GM23248 (cell line): ENCODE measurements around the gene IGFL4. TPM values are rescaled to one million over a fixed set of nuclear protein-coding genes. Genes with fewer than 3 reads are reported as not detected.

Experiments
- DNase-seq: peaks from one replicate; pipeline ENCODE4 v3.0.0-alpha.2; 2015
- H2AFZ ChIP-seq: fragments of 200-600 bp; sonication (generic); 2 replicates; pipeline ENCODE4 v1.6.1; 2016; ENCODE audit warnings: antibody characterized with exemption
- H3F3A ChIP-seq: fragments of 200-600 bp; sonication (generic); 2 replicates; pipeline ENCODE4 v1.6.1; 2016; ENCODE audit warnings: mild to moderate bottlenecking, antibody characterized with exemption, mixed run types; ENCODE audit not compliant: insufficient read depth
- H3K27ac ChIP-seq: fragments of 200-600 bp; sonication (generic); 2 replicates; pipeline ENCODE4 v1.5.1; 2016; ENCODE audit warnings: mild to moderate bottlenecking
- H3K27me3 ChIP-seq: fragments of 200-600 bp; sonication (generic); replicated peaks from 2 replicates; pipeline ENCODE4 v1.6.1; 2016; ENCODE audit warnings: mild to moderate bottlenecking; ENCODE audit not compliant: insufficient read depth
- H3K36me3 ChIP-seq: fragments of 200-600 bp; sonication (generic); 2 replicates; pipeline ENCODE4 v1.6.1; 2016; ENCODE audit warnings: low read depth, mild to moderate bottlenecking
- H3K4me1 ChIP-seq: fragments of 200-600 bp; sonication (generic); 2 replicates; pipeline ENCODE4 v1.6.1; 2016; ENCODE audit warnings: mild to moderate bottlenecking; ENCODE audit not compliant: insufficient read depth
- H3K4me2 ChIP-seq: fragments of 200-600 bp; sonication (generic); one replicate; pipeline ENCODE4 v1.6.1; 2016; ENCODE audit warnings: mild to moderate bottlenecking; ENCODE audit not compliant: unreplicated experiment
- H3K4me3 ChIP-seq: fragments of 200-600 bp; sonication (generic); 2 replicates; pipeline ENCODE4 v1.5.1; 2016; ENCODE audit warnings: mild to moderate bottlenecking
- H3K79me2 ChIP-seq: fragments of 200-600 bp; sonication (generic); 2 replicates; pipeline ENCODE4 v1.6.1; 2016; ENCODE audit warnings: mild to moderate bottlenecking; ENCODE audit not compliant: insufficient read depth
- H3K9ac ChIP-seq: fragments of 200-600 bp; sonication (generic); 2 replicates; pipeline ENCODE4 v1.6.1; 2016; ENCODE audit warnings: mild to moderate bottlenecking
- H3K9me2 ChIP-seq: fragments of 200-600 bp; sonication (generic); 2 replicates; pipeline ENCODE4 v1.6.1; 2016; ENCODE audit warnings: mixed run types, mild to moderate bottlenecking, moderate library complexity; ENCODE audit not compliant: insufficient read depth
- H3K9me3 ChIP-seq: fragments of 200-600 bp; sonication (generic); one replicate; pipeline ENCODE4 v1.6.1; 2017; ENCODE audit warnings: low read depth
- H4K20me1 ChIP-seq: fragments of 200-600 bp; sonication (generic); 2 replicates; pipeline ENCODE4 v1.6.0; 2016; ENCODE audit not compliant: insufficient read depth
- EZH2 ChIP-seq: fragments of 200-600 bp; sonication (generic); IDR thresholded peaks from 2 replicates; pipeline ENCODE4 v1.6.1; 2018; ENCODE audit warnings: antibody characterized with exemption, mild to moderate bottlenecking; ENCODE audit not compliant: insufficient read depth, poor library complexity, severe bottlenecking
- EZH2phosphoT487 ChIP-seq: fragments of 200-600 bp; sonication (generic); IDR thresholded peaks from 2 replicates; pipeline ENCODE4 v1.6.1; 2018; ENCODE audit warnings: antibody characterized with exemption, moderate library complexity, mild to moderate bottlenecking, low read depth; ENCODE audit not compliant: insufficient read depth
- WGBS, 2 experiments: methylation state at CpG; one replicate each; pipeline ENCODE4 v1.1.6; 2015 to 2017; ENCODE audit warnings: low lambda C conversion rate in 2 of 2, low coverage in 1 of 2; ENCODE audit errors: missing lambda C conversion rate in 2 of 2; 5-methylcytosine and 5-hydroxymethylcytosine counted together
- in situ Hi-C: fragments of 300-500 bp; cut with MboI; formaldehyde crosslinking; loops from 2 replicates; pipeline ENCODE4 v1.15.0; 2020
- polyA plus RNA-seq: library from polyadenylated mRNA; unstranded; fragments of >200 nt; fragmentation: Nextera tagmentation; extraction: Ambion mirVana; gene quantifications from 2 replicates; pipeline ENCODE4 v1.2.1, GENCODE V29; 2016
- total RNA-seq: library from RNA; depleted of rRNA; stranded (reverse); fragments of >200 nt; shearing (Covaris generic); gene quantifications from 2 replicates; pipeline ENCODE4 v1.2.3, GENCODE V29; 2014; rRNA removed

Gene IGFL4
- not detected in 2 replicates for total RNA-seq
- polyA plus RNA-seq = not detected in 2 replicates

DNA sequence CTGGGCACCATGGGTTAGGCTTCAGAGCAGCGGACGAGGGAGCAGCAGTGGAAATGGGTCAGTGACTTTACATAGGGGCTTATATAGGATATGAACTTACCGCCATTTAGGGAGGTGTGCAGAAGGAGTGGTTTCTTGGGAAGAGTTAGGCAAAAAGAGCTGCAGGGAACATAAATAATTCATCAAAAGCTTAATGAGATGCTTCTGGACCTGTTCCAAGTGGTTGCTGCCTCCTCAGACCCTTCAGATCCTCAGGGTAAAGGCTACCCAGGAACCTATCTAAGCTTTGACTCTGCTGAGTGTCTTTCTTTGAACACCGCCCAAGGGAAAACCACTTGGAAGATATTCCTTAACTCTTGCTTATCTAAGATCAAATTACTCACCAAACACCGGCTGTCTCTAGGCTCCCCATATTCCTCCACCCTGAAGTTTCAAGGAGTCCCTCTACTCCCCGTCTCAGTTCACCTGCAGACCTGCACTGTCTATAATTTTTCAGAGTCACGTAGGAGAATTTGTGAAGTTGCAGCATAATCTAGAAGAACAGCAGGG, at the start of gene IGFL4:
IGFL4 (minus strand) TSS at position 51 of the 549 bp plus-strand sequence; CDS start at position 11, 40 bp downstream.
- 36 to 39% methylated on average over 7 of the region's 7 CpGs for WGBS, 2 experiments
- peaks cover 68% of the 10 kb centered on the region for H3K27me3 ChIP-seq
- no peak within 1 kb of the TSS for H2AFZ ChIP-seq
- H4K20me1 ChIP-seq = no peaks in the 10 kb centered on the region
- in situ Hi-C loops = no loop called here
- no peaks in the 10 kb centered on the region for H3K36me3 ChIP-seq
- no peaks in the 10 kb centered on the region for H3K79me2 ChIP-seq
- no peaks in the 10 kb centered on the region for H3K4me1 ChIP-seq
- no peaks in the 10 kb centered on the region for H3F3A ChIP-seq
- H3K9me2 ChIP-seq = no peaks in the 10 kb centered on the region
- no peak for DNase-seq
- no peak for TF ChIP-seq EZH2
- TF ChIP-seq EZH2phosphoT487 = no peak
- H3K27ac ChIP-seq = no peak within 1 kb of the TSS
- no peaks in the 10 kb centered on the region for H3K9me3 ChIP-seq
- H3K4me2 ChIP-seq = no peak within 1 kb of the TSS
- H3K9ac ChIP-seq = no peak within 1 kb of the TSS
- H3K4me3 ChIP-seq = no peak within 1 kb of the TSS

DNA sequence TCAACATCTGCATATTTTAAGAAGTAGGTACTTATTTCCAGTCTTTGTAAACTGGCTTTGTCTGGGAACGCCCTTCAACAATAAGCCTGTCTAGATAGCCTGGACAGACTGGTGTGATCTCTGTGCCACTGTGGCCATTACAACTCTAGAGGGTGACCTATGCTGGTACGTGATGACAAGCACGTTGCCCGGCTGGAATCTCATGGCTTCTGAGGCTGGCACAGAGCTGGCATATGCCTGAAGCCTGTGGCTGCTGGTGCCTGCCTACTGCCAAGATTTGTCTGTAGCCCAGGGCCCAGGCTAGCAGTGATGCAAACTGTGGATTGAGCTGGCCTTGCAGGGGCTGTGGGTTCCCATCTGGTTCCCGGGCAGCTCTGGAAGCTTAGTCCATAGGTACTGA, 49.6 kb upstream of the IGFL4 start:
- Histone ChIP-seq H4K20me1 (no peaks in the 10 kb centered on the region), H3K79me2 (no peaks in the 10 kb centered on the region), H3F3A (no peaks in the 10 kb centered on the region), H3K4me3 (no peak overlapping the region), H3K9me2 (no peaks in the 10 kb centered on the region), H3K4me2 (no peak overlapping the region), H3K27ac (no peak overlapping the region), H3K9me3 (peaks cover 10% of the 10 kb centered on the region), H3K27me3 (peaks cover 77% of the 10 kb centered on the region), H3K36me3 (no peaks in the 10 kb centered on the region), H3K4me1 (no peaks in the 10 kb centered on the region), H3K9ac (no peak overlapping the region), H2AFZ (no peak overlapping the region)
- 75 to 82% methylated on average over 5 of the region's 5 CpGs for WGBS, 2 experiments
- DNase-seq = no peak
- no peak for TF ChIP-seq EZH2
- TF ChIP-seq EZH2phosphoT487 = no peak
- in situ Hi-C loops = no loop called here

- no peaks in the 10 kb centered on the region for H3K9me2 ChIP-seq
- no peak for DNase-seq
- H3K4me2 ChIP-seq = no peak overlapping the region
- H3F3A ChIP-seq = no peaks in the 10 kb centered on the region
- no peaks in the 10 kb centered on the region for H3K4me1 ChIP-seq
- no peak overlapping the region for H3K9ac ChIP-seq
- no peak overlapping the region for H2AFZ ChIP-seq
- no peaks in the 10 kb centered on the region for H4K20me1 ChIP-seq
- no peaks in the 10 kb centered on the region for H3K36me3 ChIP-seq
- H3K27ac ChIP-seq = no peak overlapping the region
- peaks cover 82% of the 10 kb centered on the region for H3K27me3 ChIP-seq
- TF ChIP-seq EZH2phosphoT487 (no peak), EZH2 (no peak)
- in situ Hi-C loops = no loop called here
- WGBS, 2 experiments = 64 to 95% methylated on average over 1 of the region's 1 CpG
- H3K79me2 ChIP-seq = no peaks in the 10 kb centered on the region
- H3K9me3 ChIP-seq = peaks cover 11% of the 10 kb centered on the region
- no peak overlapping the region for H3K4me3 ChIP-seq
These were observed 48.6 kb upstream of the IGFL4 start for GRCh38 chr19:46089432-46089831.

DNA sequence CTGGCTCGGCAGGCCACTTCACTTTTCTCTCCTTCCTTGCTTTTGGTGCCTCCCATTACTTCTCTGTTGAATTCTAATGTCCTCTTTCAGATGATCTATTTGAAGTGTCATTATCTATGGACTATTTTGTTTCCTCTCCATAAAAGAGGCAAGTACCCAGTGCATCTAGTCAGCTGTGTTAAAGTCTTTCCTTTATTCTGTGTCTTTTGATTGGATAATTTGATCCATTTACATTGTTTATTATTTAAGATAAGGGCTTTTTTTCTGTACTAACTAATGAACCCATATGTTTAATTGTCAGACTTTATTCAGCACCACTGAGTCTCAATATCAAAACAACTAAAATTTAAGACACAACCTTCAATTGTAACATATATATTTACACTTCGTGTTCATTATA, 47.3 kb upstream of the IGFL4 start:
- no peaks in the 10 kb centered on the region for H3K79me2 ChIP-seq
- 69 to 73% methylated on average over 2 of the region's 2 CpGs for WGBS, 2 experiments
- TF ChIP-seq EZH2 (no peak), EZH2phosphoT487 (no peak)
- no peak overlapping the region for H3K27ac ChIP-seq
- H3K4me3 ChIP-seq = no peak overlapping the region
- no peaks in the 10 kb centered on the region for H3K36me3 ChIP-seq
- 0 out of 2 replicates have a peak, but pooled peaks cover under 1% of the 10 kb centered on the region for H3F3A ChIP-seq
- H3K27me3 ChIP-seq = peaks cover 73% of the 10 kb centered on the region
- H3K4me2 ChIP-seq = no peak overlapping the region
- no peaks in the 10 kb centered on the region for H3K9me2 ChIP-seq
- no peak overlapping the region for H3K9ac ChIP-seq
- no peak for DNase-seq
- no peaks in the 10 kb centered on the region for H4K20me1 ChIP-seq
- H3K4me1 ChIP-seq = no peaks in the 10 kb centered on the region; the same call in 1 of the 2 replicates
- in situ Hi-C loops = no loop called here
- peaks cover 11% of the 10 kb centered on the region for H3K9me3 ChIP-seq
- no peak overlapping the region for H2AFZ ChIP-seq

GRCh38 chr19:46085888-46086287, 45.1 kb upstream of the IGFL4 start:
- H3K36me3 ChIP-seq = no peaks in the 10 kb centered on the region
- peaks cover 11% of the 10 kb centered on the region for H3K9me3 ChIP-seq
- no peak overlapping the region for H3K4me3 ChIP-seq
- no peak overlapping the region for H3K27ac ChIP-seq
- H3K9me2 ChIP-seq = no peaks in the 10 kb centered on the region
- H3F3A ChIP-seq = peaks cover 21% of the 10 kb centered on the region
- no peak overlapping the region for H3K4me2 ChIP-seq
- H2AFZ ChIP-seq = no peak overlapping the region
- 9 to 13% methylated on average over 1 of the region's 1 CpG for WGBS, 2 experiments
- peaks cover 9% of the 10 kb centered on the region; the same call in 1 of the 2 replicates for H3K4me1 ChIP-seq
- H3K9ac ChIP-seq = no peak overlapping the region
- in situ Hi-C loops = no loop called here
- DNase-seq = no peak
- TF ChIP-seq EZH2 (no peak), EZH2phosphoT487 (no peak)
- no peaks in the 10 kb centered on the region for H3K79me2 ChIP-seq
- peaks cover 54% of the 10 kb centered on the region for H3K27me3 ChIP-seq
- no peaks in the 10 kb centered on the region for H4K20me1 ChIP-seq
